ENCODE results near the gene SLC16A3.
"Not testable (repeated sequence)": the region's sequence is repeated elsewhere in the genome, so short reads cannot be mapped to it uniquely, and the experiment has no call there.

SLC16A3 gene

GRCh38 chr17:82228842-82229697 is at the start of gene SLC16A3:
Gene SLC16A3, plus strand, starts transcription at chr17:82229042. Its CDS starts 6,967 bp downstream, at chr17:82236009.
- peak; percentile 58 for DNase-seq

- no peak for DNase-seq
These were observed 49.4 kb upstream of the SLC16A3 start for GRCh38 chr17:82179412-82179811.

GRCh38 chr17:82179946-82180475 is 48.8 kb upstream of the SLC16A3 start:
- DNase-seq, result no peak

- DNase-seq, result no peak
These were observed 47.9 kb upstream of the SLC16A3 start for GRCh38 chr17:82180776-82181528.

- DNase-seq, result no peak
These were observed 44.1 kb upstream of the SLC16A3 start for GRCh38 chr17:82184761-82185160.

- no peak for DNase-seq
These were observed 42.6 kb upstream of the SLC16A3 start for GRCh38 chr17:82186221-82186620.

GRCh38 chr17:82187500-82187899 is 41.3 kb upstream of the SLC16A3 start:
- no peak for DNase-seq

GRCh38 chr17:82188001-82188961 is 40.6 kb upstream of the SLC16A3 start:
- DNase-seq, result no peak

- not testable (repeated sequence) for DNase-seq
These were observed 35.8 kb upstream of the SLC16A3 start for GRCh38 chr17:82193050-82193449.

GRCh38 chr17:82193520-82194220 is 35.2 kb upstream of the SLC16A3 start:
- no peak for DNase-seq

GRCh38 chr17:82194765-82195164 is 34.1 kb upstream of the SLC16A3 start:
- no peak for DNase-seq

GRCh38 chr17:82195675-82196672 is 32.9 kb upstream of the SLC16A3 start:
- no peak for DNase-seq

- no peak for DNase-seq
These were observed 30.8 kb upstream of the SLC16A3 start for GRCh38 chr17:82198092-82198491.

- DNase-seq, result no peak
These were observed 29.3 kb upstream of the SLC16A3 start for GRCh38 chr17:82199496-82199895.

- DNase-seq, result no peak
These were observed 28.7 kb upstream of the SLC16A3 start for GRCh38 chr17:82200135-82200534.

- peak; percentile 50 for DNase-seq
These were observed 27.9 kb upstream of the SLC16A3 start for GRCh38 chr17:82200743-82201497.

- DNase-seq, result no peak
These were observed 27.3 kb upstream of the SLC16A3 start for GRCh38 chr17:82201498-82201910.

GRCh38 chr17:82202981-82203380 is 25.9 kb upstream of the SLC16A3 start:
- DNase-seq, result no peak

- no peak for DNase-seq
These were observed 24.9 kb upstream of the SLC16A3 start for GRCh38 chr17:82203920-82204319.

Data from activated naive CD4-positive, alpha-beta T cell treated with anti-CD3 and anti-CD28 coated beads, Interleukin-2, amount 50 U/mL, for 16 hours (primary cell).